Liver (tissue), 9 donors: ENCODE measurements around the gene SPG21. TPM values are rescaled to one million over a fixed set of nuclear protein-coding genes. Genes with fewer than 3 reads are reported as not detected.

ENCODE experiments used
- DNase-seq: peaks from one replicate; pipeline ENCODE4 v3.0.0-alpha.2; 2017; ENCODE audit warnings: low spot score
- H3K27ac ChIP-seq, 2 donors: one replicate each; pipeline ENCODE4 v1.7.0; 2013; ENCODE audit warnings: inconsistent platforms in 2 of 2, low read length in 2 of 2, control low read depth in 1 of 2, low read depth in 1 of 2, mild to moderate bottlenecking in 1 of 2
- H3K27me3 ChIP-seq, 4 donors: one replicate each; pipeline versions ENCODE4 v1.6.1 to v1.7.0; 2013; ENCODE audit warnings: low read length in 3 of 4, inconsistent platforms in 1 of 4, mild to moderate bottlenecking in 1 of 4, moderate library complexity in 1 of 4; ENCODE audit not compliant: control insufficient read depth in 4 of 4, insufficient read depth in 4 of 4
- H3K36me3 ChIP-seq, 4 donors: one replicate each; pipeline versions ENCODE4 v1.6.1 to v1.7.0; 2013; ENCODE audit warnings: low read length in 3 of 4, mild to moderate bottlenecking in 3 of 4, low read depth in 1 of 4, moderate library complexity in 1 of 4; ENCODE audit not compliant: control insufficient read depth in 4 of 4, insufficient read depth in 3 of 4
- H3K4me1 ChIP-seq, 4 donors: one replicate each; pipeline versions ENCODE4 v1.6.1 to v1.7.0; 2013; ENCODE audit warnings: low read length in 3 of 4, mild to moderate bottlenecking in 3 of 4, moderate library complexity in 1 of 4; ENCODE audit not compliant: control insufficient read depth in 4 of 4, insufficient read depth in 4 of 4
- H3K4me3 ChIP-seq, 3 donors: one replicate each; pipeline versions ENCODE4 v1.6.1 to v1.7.0; 2013; ENCODE audit warnings: low read length in 3 of 3, control low read depth in 1 of 3, low read depth in 1 of 3, mild to moderate bottlenecking in 1 of 3
- H3K9ac ChIP-seq, 2 donors: one replicate each; pipeline ENCODE4 v1.7.0; 2013; ENCODE audit warnings: low read length in 2 of 2, mild to moderate bottlenecking in 2 of 2, moderate library complexity in 2 of 2, control low read depth in 1 of 2, low read depth in 1 of 2
- H3K9me3 ChIP-seq, 4 donors: one replicate each; pipeline versions ENCODE4 v1.6.1 to v1.7.0; 2013; ENCODE audit warnings: low read length in 3 of 4; ENCODE audit not compliant: control insufficient read depth in 4 of 4
- ATF3 ChIP-seq: IDR thresholded peaks from 2 replicates; pipeline ENCODE4 v1.6.1; 2016; ENCODE audit warnings: antibody characterized with exemption
- CTCF ChIP-seq: fragments of 150-350 bp; IDR thresholded peaks from 2 replicates; pipeline ENCODE4 v1.5.1; 2017; ENCODE audit warnings: improper control_type of control experiment, low read depth, low read length; ENCODE audit not compliant: missing input control
- EGR1 ChIP-seq, 2 donors: IDR thresholded peaks; 2 replicates each; pipeline ENCODE4 v1.6.1; 2016 to 2018; ENCODE audit warnings: antibody characterized with exemption in 2 of 2, low read depth in 2 of 2
- FOXA1 ChIP-seq: IDR thresholded peaks from 2 replicates; pipeline ENCODE4 v1.6.1; 2016; ENCODE audit warnings: antibody characterized with exemption
- FOXA2 ChIP-seq: IDR thresholded peaks from 2 replicates; pipeline ENCODE4 v1.6.1; 2016; ENCODE audit warnings: antibody characterized with exemption
- GABPA ChIP-seq, 2 donors: IDR thresholded peaks in 1 of 2; conservative IDR thresholded peaks in 1 of 2; 2 replicates each; pipeline ENCODE4 v1.6.1; 2016; ENCODE audit warnings: antibody characterized with exemption in 2 of 2, mild to moderate bottlenecking in 1 of 2, moderate library complexity in 1 of 2
- HNF4A ChIP-seq, 2 donors: conservative IDR thresholded peaks; 2 replicates each; pipeline ENCODE4 v1.6.1; 2016; ENCODE audit warnings: antibody characterized with exemption in 2 of 2, mild to moderate bottlenecking in 2 of 2
- HNF4G ChIP-seq: IDR thresholded peaks from 2 replicates; pipeline ENCODE4 v1.6.1; 2016; ENCODE audit warnings: antibody characterized with exemption
- JUND ChIP-seq, 2 donors: IDR thresholded peaks; 2 replicates each; pipeline ENCODE4 v1.6.1; 2016; ENCODE audit warnings: antibody characterized with exemption in 2 of 2
- MAX ChIP-seq: IDR thresholded peaks from 2 replicates; pipeline ENCODE4 v1.6.1; 2016; ENCODE audit warnings: antibody characterized with exemption
- NR2F2 ChIP-seq: IDR thresholded peaks from 2 replicates; pipeline ENCODE4 v1.6.1; 2016; ENCODE audit warnings: antibody characterized with exemption
- RAD21 ChIP-seq, 2 donors: IDR thresholded peaks; 2 replicates each; pipeline ENCODE4 v1.6.1; 2016; ENCODE audit warnings: antibody characterized with exemption in 2 of 2, mild to moderate bottlenecking in 2 of 2
- RXRA ChIP-seq, 2 donors: IDR thresholded peaks; 2 replicates each; pipeline ENCODE4 v1.6.1; 2017 to 2018; ENCODE audit warnings: antibody characterized with exemption in 2 of 2, mild to moderate bottlenecking in 1 of 2
- TAF1 ChIP-seq: conservative IDR thresholded peaks from 2 replicates; pipeline ENCODE4 v1.6.1; 2016; ENCODE audit warnings: antibody characterized with exemption, mild to moderate bottlenecking
- YY1 ChIP-seq: IDR thresholded peaks from 2 replicates; pipeline ENCODE4 v1.6.1; 2016; ENCODE audit warnings: antibody characterized with exemption, mild to moderate bottlenecking
- ZBTB33 ChIP-seq: IDR thresholded peaks from 2 replicates; pipeline ENCODE4 v1.6.1; 2016; ENCODE audit warnings: antibody characterized with exemption
- WGBS: extraction: QIAGEN DNeasy Blood & Tissue Kit; methylation state at CpG from one replicate; pipeline ENCODE4 v1.1.7; 2013; 5-methylcytosine and 5-hydroxymethylcytosine counted together
- polyA plus RNA-seq, 2 donors: library from polyadenylated mRNA; stranded (reverse) in 1 of 2; unstranded in 1 of 2; fragments of 200-250 nt in 1 of 2; fragments of >200 nt in 1 of 2; fragmentation: Nextera tagmentation in 1 of 2; extraction: Ambion mirVana in 1 of 2; gene quantifications; one replicate each; pipeline versions ENCODE4 v1.2.1 to v1.2.3, GENCODE V29; 2013 to 2015
- total RNA-seq, 2 donors: library from RNA; depleted of rRNA; stranded (reverse); fragments of >200 nt; gene quantifications; one replicate each; pipeline ENCODE4 v1.2.3, GENCODE V29; 2014
- donor health status: healthy.
- donor health status: healthy.
- donor health status: healthy.
- donor health status: healthy.
- donor health status: healthy.

Gene SPG21
- total and polyA plus RNA-seq, 4 donors = 27.4 to 50.7 (median 41.2) TPM

GRCh38 chr15:64950888-64951287, 38.8 kb downstream of the SPG21 start:
- H3K27ac ChIP-seq = no peak overlapping the region
- TF ChIP-seq CTCF (no peak), FOXA1 (no peak), FOXA2 (no peak), HNF4G (no peak), EGR1 (IDR thresholded peaks at IDR 0.05; ENCODE audit: low read depth in 2 of 2) (no peak), ATF3 (no peak), JUND (IDR thresholded peaks at IDR 0.05) (no peak), YY1 (no peak), NR2F2 (no peak), ZBTB33 (no peak), TAF1 (no peak)
- H3K27me3 ChIP-seq = no peaks in the 10 kb centered on the region
- peaks cover 4 to 9% (median 7%) of the 10 kb centered on the region in 4 donors for H3K36me3 ChIP-seq
- H3K9me3 ChIP-seq = no peaks in the 10 kb centered on the region
- DNase-seq = no peak
- H3K4me1 ChIP-seq = no peaks in the 10 kb centered on the region
- WGBS = 75% methylated on average over 6 of the region's 6 CpGs
- H3K4me3 ChIP-seq = no peak overlapping the region
- no peak overlapping the region for H3K9ac ChIP-seq

- Histone ChIP-seq H3K9ac (no peak overlapping the region), H3K4me1 (no peaks in the 10 kb centered on the region), H3K9me3 (no peaks in the 10 kb centered on the region), H3K36me3 (no peaks in the 10 kb centered on the region), H3K27me3 (no peaks in the 10 kb centered on the region), H3K4me3 (no peak overlapping the region), H3K27ac (no peak overlapping the region)
- WGBS = 97% methylated on average over 11 of the region's 11 CpGs
- TF ChIP-seq RAD21 (IDR thresholded peaks at IDR 0.05) (no peak), HNF4A (conservative IDR thresholded peaks at IDR 0.05) (no peak), GABPA (IDR thresholded peaks at IDR 0.05 in 1 of 2, conservative IDR thresholded peaks at IDR 0.05 in 1 of 2) (no peak), RXRA (IDR thresholded peaks at IDR 0.05) (no peak), MAX (no peak)
- no peak for DNase-seq
Observed at GRCh38 chr15:64949383-64950186, 40.1 kb downstream of the SPG21 start.
